Mammary epithelial cell (primary cell): ENCODE results near the gene SHC2.

Source experiments
- EZH2 ChIP-seq: IDR thresholded peaks from 2 replicates; pipeline ENCODE4 v1.6.1; 2012; ENCODE audit warnings: low read length, inconsistent platforms, borderline replicate concordance
- TF ChIP-seq, protein P1 (sequence below), 2 donors: IDR thresholded peaks in 1 of 2; conservative IDR thresholded peaks in 1 of 2; 2 replicates each; pipeline ENCODE4 v1.5.1; 2011 to 2012; ENCODE audit warnings: inconsistent platforms in 2 of 2, low read length in 2 of 2, mild to moderate bottlenecking in 2 of 2, control low read depth in 1 of 2, low read depth in 1 of 2; ENCODE audit not compliant: insufficient read depth in 1 of 2; ENCODE audit errors: extremely low read depth in 1 of 2

DNA sequence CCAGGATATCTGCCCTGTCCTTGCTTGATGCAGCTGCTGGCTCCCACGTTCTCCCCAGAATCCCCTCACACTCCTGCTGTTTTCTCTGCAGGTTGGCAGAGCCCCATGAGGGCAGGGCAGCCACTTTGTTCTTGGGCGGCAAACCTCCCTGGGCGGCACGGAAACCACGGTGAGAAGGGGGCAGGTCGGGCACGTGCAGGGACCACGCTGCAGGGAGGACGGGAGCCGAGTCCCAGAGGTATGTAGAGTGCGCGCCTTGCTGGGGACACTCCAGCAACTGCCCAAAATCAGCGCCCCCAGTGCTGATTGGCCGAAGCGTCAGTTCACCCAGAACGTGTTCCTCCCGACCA lies 86.0 kb downstream of the SHC2 start:
- TF ChIP-seq, protein P1, sequence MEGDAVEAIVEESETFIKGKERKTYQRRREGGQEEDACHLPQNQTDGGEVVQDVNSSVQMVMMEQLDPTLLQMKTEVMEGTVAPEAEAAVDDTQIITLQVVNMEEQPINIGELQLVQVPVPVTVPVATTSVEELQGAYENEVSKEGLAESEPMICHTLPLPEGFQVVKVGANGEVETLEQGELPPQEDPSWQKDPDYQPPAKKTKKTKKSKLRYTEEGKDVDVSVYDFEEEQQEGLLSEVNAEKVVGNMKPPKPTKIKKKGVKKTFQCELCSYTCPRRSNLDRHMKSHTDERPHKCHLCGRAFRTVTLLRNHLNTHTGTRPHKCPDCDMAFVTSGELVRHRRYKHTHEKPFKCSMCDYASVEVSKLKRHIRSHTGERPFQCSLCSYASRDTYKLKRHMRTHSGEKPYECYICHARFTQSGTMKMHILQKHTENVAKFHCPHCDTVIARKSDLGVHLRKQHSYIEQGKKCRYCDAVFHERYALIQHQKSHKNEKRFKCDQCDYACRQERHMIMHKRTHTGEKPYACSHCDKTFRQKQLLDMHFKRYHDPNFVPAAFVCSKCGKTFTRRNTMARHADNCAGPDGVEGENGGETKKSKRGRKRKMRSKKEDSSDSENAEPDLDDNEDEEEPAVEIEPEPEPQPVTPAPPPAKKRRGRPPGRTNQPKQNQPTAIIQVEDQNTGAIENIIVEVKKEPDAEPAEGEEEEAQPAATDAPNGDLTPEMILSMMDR (conservative IDR thresholded peaks at IDR 0.05 in 1 of 2, IDR thresholded peaks at IDR 0.05 in 1 of 2; ENCODE audit: extremely low read depth in 1 of 2, insufficient read depth in 1 of 2, low read depth in 1 of 2, low read length in 2 of 2) = no peak
- no peak for TF ChIP-seq EZH2
